Measurements from ENCODE around the gene MED17. TPM values are rescaled to one million over a fixed set of nuclear protein-coding genes. Genes with fewer than 3 reads are reported as not detected.
A peak's percentile ranks its signal among the peaks of the same experiment; 100 is the strongest.

MED17 gene
- 28.0 TPM for polyA plus RNA-seq (2013, experiment 1 of 2)
- 27.1 TPM for polyA plus RNA-seq (2013, experiment 2 of 2)

DNA sequence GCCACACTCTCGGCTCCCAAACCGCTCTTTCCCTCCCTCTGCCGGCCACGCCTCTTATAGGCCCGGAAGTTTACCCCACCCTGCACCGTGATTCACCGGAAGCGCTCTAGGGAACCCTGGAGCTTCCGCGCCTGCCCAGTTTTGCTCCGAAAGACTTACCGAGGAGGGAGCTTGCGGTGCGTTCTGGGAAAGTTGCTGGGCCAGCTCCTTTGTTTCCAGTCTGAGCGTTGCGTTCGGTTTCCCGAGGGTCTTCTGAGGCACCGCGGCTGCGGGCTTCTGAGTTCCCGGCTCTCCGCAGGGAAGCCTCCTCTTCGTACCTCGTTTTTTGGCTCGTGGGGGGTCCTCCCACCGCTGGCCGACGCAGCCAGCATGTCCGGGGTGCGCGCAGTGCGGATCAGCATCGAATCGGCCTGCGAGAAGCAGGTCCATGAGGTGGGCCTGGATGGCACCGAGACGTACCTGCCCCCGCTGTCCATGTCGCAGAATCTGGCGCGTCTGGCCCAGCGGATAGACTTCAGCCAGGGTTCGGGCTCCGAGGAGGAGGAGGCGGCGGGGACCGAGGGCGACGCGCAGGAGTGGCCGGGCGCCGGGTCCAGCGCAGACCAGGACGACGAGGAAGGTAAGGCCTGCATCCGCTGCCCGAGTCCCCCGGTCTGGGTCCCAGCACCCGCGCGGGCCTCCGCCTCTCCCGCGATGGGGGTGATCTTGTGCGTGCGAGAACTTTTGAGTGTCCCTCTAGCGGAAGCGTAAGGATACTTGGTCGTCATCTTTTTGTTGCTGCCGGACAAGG lies at the start of gene MED17:
TSS of gene MED17 (plus strand) at position 138 of the 790 bp plus-strand sequence. CDS start at position 370, 232 bp downstream.
- peak within 1 kb of the TSS; percentile 98 for H3K4me3 ChIP-seq (ENCODE audit: extremely low read depth, insufficient read depth, low read length, poor library complexity, severe bottlenecking)
- H3K4me1 ChIP-seq (ENCODE audit: control insufficient read depth, insufficient read depth, low read length, poor library complexity, severe bottlenecking) = peaks cover 3% of the 10 kb centered on the region
- peak within 1 kb of the TSS; percentile 98 for H3K27ac ChIP-seq (ENCODE audit: low read depth, low read length, severe bottlenecking)
- peaks cover 27% of the 10 kb centered on the region for H3K36me3 ChIP-seq (ENCODE audit: control insufficient read depth, insufficient read depth, low read length)
- H3K9me3 ChIP-seq (ENCODE audit: control insufficient read depth, low read length) = no peaks in the 10 kb centered on the region
- 0% methylated on average over 67 to 68 of the region's 72 CpGs for WGBS, 2 experiments (ENCODE audit: insufficient coverage in 2 of 2)

DNA sequence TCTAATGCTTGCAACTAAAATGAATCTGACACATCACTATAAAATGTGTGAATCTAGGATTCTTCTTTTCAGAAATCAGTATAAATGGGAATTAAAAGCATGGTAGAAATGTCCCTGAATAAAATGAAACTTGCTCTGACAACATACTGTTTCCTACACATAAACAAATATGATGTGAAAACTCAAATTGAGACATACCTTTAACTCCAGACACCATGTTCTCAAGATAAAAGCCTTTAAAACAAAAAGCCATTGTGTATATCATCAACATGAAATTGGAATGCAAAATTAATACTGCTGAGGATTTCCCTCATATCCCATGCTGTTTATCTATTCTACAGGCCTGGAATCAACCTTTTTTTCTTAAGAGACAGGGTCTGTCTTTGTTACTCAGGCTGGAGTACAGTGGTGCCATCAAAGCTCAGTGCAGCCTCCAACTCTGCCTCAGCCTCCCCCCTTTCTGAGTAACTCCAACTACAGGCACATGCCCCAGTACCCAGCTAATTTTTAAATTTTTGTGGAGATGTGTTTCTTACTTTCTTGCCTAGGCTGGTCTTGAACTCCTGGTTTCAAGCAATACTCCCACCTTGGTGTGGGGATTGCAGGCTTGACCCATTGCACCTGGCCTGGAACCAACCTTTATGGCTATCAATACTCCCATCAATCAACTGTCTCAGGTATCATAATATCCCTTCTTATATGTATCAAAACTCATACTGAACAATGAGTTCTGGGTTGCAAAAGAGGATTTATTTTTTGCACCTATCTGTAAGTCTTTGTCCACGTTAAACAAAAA lies 49.5 kb upstream of the MED17 start:
- Histone ChIP-seq H3K9me3 (ENCODE audit: control insufficient read depth, low read length) (no peaks in the 10 kb centered on the region), H3K36me3 (ENCODE audit: control insufficient read depth, insufficient read depth, low read length) (peaks cover 89% of the 10 kb centered on the region), H3K4me3 (ENCODE audit: extremely low read depth, insufficient read depth, low read length, poor library complexity, severe bottlenecking) (no peak overlapping the region), H3K4me1 (ENCODE audit: control insufficient read depth, insufficient read depth, low read length, poor library complexity, severe bottlenecking) (peaks cover 8% of the 10 kb centered on the region), H3K27ac (ENCODE audit: low read depth, low read length, severe bottlenecking) (peak overlapping the region; percentile 3)
- 88% methylated on average over 1 of the region's 1 CpG; no CpG with 5 or more reads in 1 of the 2 experiments for WGBS, 2 experiments (ENCODE audit: insufficient coverage in 2 of 2)

DNA sequence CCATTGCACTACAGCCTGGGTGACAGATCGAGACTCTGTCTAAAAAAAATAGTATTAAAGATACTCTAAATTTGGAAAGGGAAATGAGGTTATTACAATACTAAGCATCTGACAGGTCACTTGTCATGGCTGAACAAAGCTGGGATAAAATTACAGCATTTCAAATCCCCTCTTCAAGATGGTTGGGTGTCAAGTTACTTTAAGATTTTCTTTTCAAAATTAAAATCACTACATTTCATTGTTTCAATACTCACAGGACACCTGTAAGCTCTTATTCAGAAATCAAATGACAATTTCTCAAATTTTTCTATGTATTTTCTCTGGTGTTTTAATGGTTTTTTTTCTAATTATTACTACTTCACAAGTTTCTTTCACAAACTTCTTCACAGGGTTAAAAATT lies 48.5 kb upstream of the MED17 start:
- peaks cover 8% of the 10 kb centered on the region for H3K4me1 ChIP-seq (ENCODE audit: control insufficient read depth, insufficient read depth, low read length, poor library complexity, severe bottlenecking)
- H3K27ac ChIP-seq (ENCODE audit: low read depth, low read length, severe bottlenecking) = no peak overlapping the region
- H3K4me3 ChIP-seq (ENCODE audit: extremely low read depth, insufficient read depth, low read length, poor library complexity, severe bottlenecking) = no peak overlapping the region
- H3K36me3 ChIP-seq (ENCODE audit: control insufficient read depth, insufficient read depth, low read length) = peaks cover 84% of the 10 kb centered on the region
- H3K9me3 ChIP-seq (ENCODE audit: control insufficient read depth, low read length) = no peaks in the 10 kb centered on the region
- no CpG with 5 or more reads among the region's 1 CpG for WGBS, 2 experiments (ENCODE audit: insufficient coverage in 2 of 2)

GRCh38 chr11:93736129-93736528 lies 48.0 kb upstream of the MED17 start:
- Histone ChIP-seq H3K27ac (ENCODE audit: low read depth, low read length, severe bottlenecking) (peak overlapping the region; percentile 44), H3K36me3 (ENCODE audit: control insufficient read depth, insufficient read depth, low read length) (peaks cover 79% of the 10 kb centered on the region), H3K9me3 (ENCODE audit: control insufficient read depth, low read length) (no peaks in the 10 kb centered on the region), H3K4me3 (ENCODE audit: extremely low read depth, insufficient read depth, low read length, poor library complexity, severe bottlenecking) (no peak overlapping the region), H3K4me1 (ENCODE audit: control insufficient read depth, insufficient read depth, low read length, poor library complexity, severe bottlenecking) (peaks cover 8% of the 10 kb centered on the region)

DNA sequence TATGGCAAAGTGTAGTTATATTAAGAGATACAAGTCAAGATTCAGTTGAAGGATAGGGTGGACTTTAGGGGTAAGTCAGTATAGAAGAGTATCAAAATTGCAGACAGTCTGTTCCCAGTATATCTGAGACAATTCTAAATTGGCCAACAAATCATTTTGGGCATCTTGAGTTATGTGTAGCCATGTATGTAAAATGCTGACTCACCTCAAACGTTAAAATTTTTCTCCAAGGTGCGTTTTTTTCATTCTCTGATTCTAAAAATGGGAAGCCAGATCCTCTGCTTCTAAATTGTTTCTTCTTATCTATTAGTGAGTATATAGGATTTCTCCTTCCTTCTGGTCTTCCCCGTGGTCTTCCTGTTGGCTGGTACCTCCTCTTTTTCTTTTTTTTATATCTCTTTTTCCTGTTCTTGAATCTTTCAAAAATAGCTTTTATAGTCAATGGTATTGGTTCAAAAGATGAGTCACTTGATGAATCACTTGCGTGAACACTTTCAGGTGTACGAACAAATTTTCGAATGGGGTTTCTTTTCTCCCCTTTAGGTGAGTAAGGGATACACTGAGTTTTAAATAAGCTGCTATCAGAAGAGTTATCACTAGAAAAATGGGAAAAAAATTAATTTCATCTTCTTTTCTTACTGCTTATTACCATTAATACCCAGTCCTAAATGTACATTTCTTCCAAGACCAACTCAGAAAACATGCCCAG lies 46.0 kb upstream of the MED17 start:
- no peak overlapping the region for H3K27ac ChIP-seq (ENCODE audit: low read depth, low read length, severe bottlenecking)
- H3K36me3 ChIP-seq (ENCODE audit: control insufficient read depth, insufficient read depth, low read length) = peaks cover 66% of the 10 kb centered on the region
- H3K9me3 ChIP-seq (ENCODE audit: control insufficient read depth, low read length) = no peaks in the 10 kb centered on the region
- peak overlapping the region; percentile 98 for H3K4me3 ChIP-seq (ENCODE audit: extremely low read depth, insufficient read depth, low read length, poor library complexity, severe bottlenecking)
- 67 to 100% methylated on average over 1 of the region's 6 CpGs for WGBS, 2 experiments (ENCODE audit: insufficient coverage in 2 of 2)
- H3K4me1 ChIP-seq (ENCODE audit: control insufficient read depth, insufficient read depth, low read length, poor library complexity, severe bottlenecking) = peaks cover 8% of the 10 kb centered on the region

GRCh38 chr11:93738647-93739081 lies 45.4 kb upstream of the MED17 start:
- 29 to 50% methylated on average over 1 to 2 of the region's 6 CpGs for WGBS, 2 experiments (ENCODE audit: insufficient coverage in 2 of 2)
- Histone ChIP-seq H3K4me3 (ENCODE audit: extremely low read depth, insufficient read depth, low read length, poor library complexity, severe bottlenecking) (peak overlapping the region; percentile 98), H3K27ac (ENCODE audit: low read depth, low read length, severe bottlenecking) (no peak overlapping the region), H3K36me3 (ENCODE audit: control insufficient read depth, insufficient read depth, low read length) (peaks cover 60% of the 10 kb centered on the region), H3K4me1 (ENCODE audit: control insufficient read depth, insufficient read depth, low read length, poor library complexity, severe bottlenecking) (peaks cover 8% of the 10 kb centered on the region), H3K9me3 (ENCODE audit: control insufficient read depth, low read length) (no peaks in the 10 kb centered on the region)

DNA sequence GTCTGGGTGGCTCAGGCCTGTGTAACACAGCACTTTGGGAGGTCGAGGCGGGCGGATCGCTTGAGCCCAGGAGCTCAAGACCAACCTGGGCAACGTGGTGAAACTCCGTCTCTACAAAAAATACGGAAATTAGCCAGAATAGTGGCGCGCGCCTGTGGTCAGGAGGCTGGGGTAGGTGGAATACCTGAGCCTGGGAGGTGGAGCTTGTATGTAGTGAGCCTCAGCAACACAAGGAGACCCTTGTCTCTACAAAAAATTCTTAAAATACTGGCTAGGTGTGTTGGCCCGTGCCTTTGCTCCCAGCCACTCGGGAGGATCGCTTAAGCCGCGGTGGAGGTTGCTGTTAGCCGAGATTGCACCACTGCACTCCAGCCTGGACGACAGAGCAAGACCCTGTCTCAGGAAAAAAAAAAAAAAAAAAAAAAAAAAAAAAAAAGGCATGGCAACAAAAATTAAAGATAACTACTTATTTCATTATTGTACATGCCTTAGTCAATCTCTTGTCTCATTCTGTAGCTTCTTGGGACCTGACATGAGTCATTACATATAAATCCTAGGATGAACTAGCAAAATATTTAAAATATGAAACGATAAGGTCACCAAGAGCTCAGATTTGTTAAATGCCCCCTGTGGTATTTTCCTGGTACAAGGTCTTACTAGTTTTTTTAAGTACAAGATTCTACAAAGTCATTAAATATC lies 43.9 kb upstream of the MED17 start:
- peaks cover 13% of the 10 kb centered on the region for H3K4me1 ChIP-seq (ENCODE audit: control insufficient read depth, insufficient read depth, low read length, poor library complexity, severe bottlenecking)
- no peaks in the 10 kb centered on the region for H3K9me3 ChIP-seq (ENCODE audit: control insufficient read depth, low read length)
- peaks cover 45% of the 10 kb centered on the region for H3K36me3 ChIP-seq (ENCODE audit: control insufficient read depth, insufficient read depth, low read length)
- H3K4me3 ChIP-seq (ENCODE audit: extremely low read depth, insufficient read depth, low read length, poor library complexity, severe bottlenecking) = peak overlapping the region; percentile 98
- WGBS, 2 experiments (ENCODE audit: insufficient coverage in 2 of 2) = 1 to 3% methylated on average over 10 to 12 of the region's 18 CpGs
- H3K27ac ChIP-seq (ENCODE audit: low read depth, low read length, severe bottlenecking) = peak overlapping the region; percentile 95

DNA sequence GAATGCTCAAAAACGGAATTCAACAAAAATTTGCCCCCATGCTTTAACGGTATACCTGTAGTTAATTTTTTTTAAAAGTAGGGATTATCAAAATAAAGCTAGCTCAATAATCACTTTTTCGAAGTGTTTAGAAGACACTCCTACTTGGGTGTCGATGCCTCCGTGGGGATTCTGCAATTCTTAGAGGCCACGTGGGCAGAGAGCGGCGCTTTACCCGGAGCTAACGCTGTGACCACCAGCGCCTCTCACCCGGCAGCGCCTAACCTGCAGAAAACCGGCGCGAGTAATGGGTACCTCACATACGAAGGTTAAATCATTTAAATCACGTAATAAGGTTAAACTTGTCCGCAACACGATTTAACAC lies 43.4 kb upstream of the MED17 start:
- Histone ChIP-seq H3K27ac (ENCODE audit: low read depth, low read length, severe bottlenecking) (peak overlapping the region; percentile 95), H3K9me3 (ENCODE audit: control insufficient read depth, low read length) (no peaks in the 10 kb centered on the region), H3K4me1 (ENCODE audit: control insufficient read depth, insufficient read depth, low read length, poor library complexity, severe bottlenecking) (peaks cover 10% of the 10 kb centered on the region), H3K4me3 (ENCODE audit: extremely low read depth, insufficient read depth, low read length, poor library complexity, severe bottlenecking) (peak overlapping the region; percentile 98), H3K36me3 (ENCODE audit: control insufficient read depth, insufficient read depth, low read length) (peaks cover 40% of the 10 kb centered on the region)
- 0% methylated on average over 12 to 16 of the region's 20 CpGs for WGBS, 2 experiments (ENCODE audit: insufficient coverage in 2 of 2)

DNA sequence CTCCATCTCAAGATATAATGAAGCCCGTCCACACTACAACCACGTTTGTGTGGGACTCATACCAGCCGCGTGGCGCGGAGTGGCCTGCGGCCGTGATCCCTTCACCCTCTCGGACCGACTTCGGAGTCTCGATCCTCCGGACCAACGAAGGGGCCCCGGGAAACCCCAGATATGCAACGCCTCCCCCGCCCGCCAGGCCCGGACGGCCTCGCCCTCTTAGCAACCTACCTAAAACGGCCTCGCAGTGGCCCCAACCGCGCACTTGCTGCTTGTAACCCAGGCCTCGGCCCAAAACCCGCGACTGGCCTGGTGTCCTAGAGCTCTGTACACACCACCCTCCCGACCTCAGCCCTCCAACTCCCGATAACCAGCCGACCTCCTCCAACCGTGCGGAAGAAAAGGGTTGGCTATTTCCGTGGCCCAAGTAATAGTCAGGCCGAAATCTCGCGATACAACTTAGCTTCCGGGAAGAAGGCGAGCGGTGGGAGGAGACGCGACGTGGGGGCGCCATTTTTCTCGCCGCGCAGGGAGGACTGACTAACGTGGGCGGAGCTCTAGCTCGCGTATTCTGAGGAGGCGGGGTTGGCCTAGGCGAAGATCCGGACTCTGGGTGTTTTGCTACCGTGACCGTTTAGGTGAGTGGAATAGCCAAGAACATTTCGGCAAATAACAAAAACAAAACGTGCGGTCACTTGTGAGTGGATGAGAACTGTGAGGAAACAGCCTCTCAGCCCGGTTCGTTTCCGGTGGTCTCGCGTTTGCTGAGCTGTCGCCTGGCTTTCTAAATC lies 42.8 kb upstream of the MED17 start, which contains the start of the genes C11orf54 and TAF1D:
TSS of gene C11orf54 (plus strand) at position 579 of the 788 bp plus-strand sequence. CDS start 5,722 bp downstream, outside the sequence.
TSS of gene TAF1D (minus strand) at position 402 of the 788 bp plus-strand sequence. CDS start 2,191 bp downstream, outside the sequence.
- H3K27ac ChIP-seq (ENCODE audit: low read depth, low read length, severe bottlenecking) = peak within 1 kb of the TSS; percentile 95
- peaks cover 10% of the 10 kb centered on the region for H3K4me1 ChIP-seq (ENCODE audit: control insufficient read depth, insufficient read depth, low read length, poor library complexity, severe bottlenecking)
- no peaks in the 10 kb centered on the region for H3K9me3 ChIP-seq (ENCODE audit: control insufficient read depth, low read length)
- H3K36me3 ChIP-seq (ENCODE audit: control insufficient read depth, insufficient read depth, low read length) = peaks cover 36% of the 10 kb centered on the region
- peak within 1 kb of the TSS; percentile 98 for H3K4me3 ChIP-seq (ENCODE audit: extremely low read depth, insufficient read depth, low read length, poor library complexity, severe bottlenecking)
- 0% methylated on average over 45 to 57 of the region's 65 CpGs for WGBS, 2 experiments (ENCODE audit: insufficient coverage in 2 of 2)
